ENCODE measurements around the gene ZNF44. TPM values are rescaled to one million over a fixed set of nuclear protein-coding genes. Genes with fewer than 3 reads are reported as not detected.

Gene ZNF44
- total and polyA plus RNA-seq, 9 of the 15 experiments (the other 6 are each of a cell fraction or from before 2014, with no cell fraction given), result 2.6 to 8.3 (median 4.4) TPM

DNA sequence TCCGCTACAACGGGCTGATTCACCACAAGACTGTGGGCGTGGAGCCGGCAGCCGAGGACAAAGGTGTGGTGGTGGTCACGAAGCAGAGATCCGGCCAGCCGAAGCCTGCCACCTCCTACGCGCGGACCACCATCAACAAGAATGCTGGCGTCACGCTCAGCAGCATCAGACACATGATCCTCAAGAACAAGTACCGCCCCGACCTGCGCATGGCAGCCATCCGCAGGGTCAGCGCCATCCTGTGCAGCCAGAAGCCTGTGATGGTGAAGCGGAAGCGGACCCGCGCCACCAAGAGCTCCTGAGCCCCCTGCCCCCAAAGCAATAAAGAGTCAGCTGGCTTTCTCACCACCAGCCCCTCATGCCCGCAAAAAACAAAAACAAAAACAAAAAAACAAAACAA is 34.4 kb downstream of the ZNF44 start:
- Histone ChIP-seq H4K20me1 (replicated peaks; ENCODE audit: control insufficient read depth, insufficient read depth, low read length) (no peaks in the 10 kb centered on the region), H3K36me3 (ENCODE audit: control insufficient read depth, insufficient read depth, low read length) (no peaks in the 10 kb centered on the region), H3K79me2 (ENCODE audit: control insufficient read depth, insufficient read depth, low read length) (no peaks in the 10 kb centered on the region), H3K9me3 (replicated peaks; ENCODE audit: control insufficient read depth, insufficient read depth, low read depth, low read length) (no peaks in the 10 kb centered on the region), H3K27me3 (ENCODE audit: control insufficient read depth in 2 of 2, insufficient read depth in 2 of 2, low read length in 2 of 2) (peaks cover 0 to 31% of the 10 kb centered on the region in 2 experiments; a peak in 3 of 5 replicates), H3K9me1 (ENCODE audit: control insufficient read depth, insufficient read depth, low read length) (no peaks in the 10 kb centered on the region), H3K4me2 (ENCODE audit: insufficient read depth, low read length) (no peak overlapping the region), H2AFZ (ENCODE audit: low read depth, low read length) (no peak overlapping the region), H3K9ac (ENCODE audit: insufficient read depth in 1 of 2, low read depth in 2 of 2, low read length in 2 of 2) (no peak overlapping the region), H3K27ac (ENCODE audit: extremely low read depth, low read depth, low read length) (no peak overlapping the region), H3K4me1 (replicated peaks in 1 of 2; ENCODE audit: control insufficient read depth in 2 of 2, insufficient read depth in 2 of 2, low read length in 2 of 2) (peaks cover 0 to 5% of the 10 kb centered on the region in 2 experiments; a peak in 2 of 5 replicates), H3K4me3 (no peak overlapping the region)
- TF ChIP-seq C11orf30 (IDR thresholded peaks at IDR 0.05; ENCODE audit: low read depth) (no peak), EGR1 (conservative IDR thresholded peaks at IDR 0.05) (0 out of 2 replicates have a peak, but pooled peaks have one; percentile 7)
- DNase-seq (ENCODE audit: extremely low read depth in 1 of 4, low spot score in 3 of 4) (no peak), ATAC-seq (no peak), FAIRE-seq (no peak)
- in situ Hi-C loops (cut with MboI) (no loop called here), intact Hi-C loops (cut with micrococcal nuclease) (no loop called here)
- 10% methylated on average over 23 of the region's 23 CpGs for WGBS (ENCODE audit: insufficient coverage, low coverage, missing lambda C conversion rate)
- ChIA-PET POLR2A (interaction anchor here (1.0 kb wide), 1 partner anchor 351 kb away, joined by 4 read pairs; the partner anchor contains the start of genes ZNF490 and ZNF791), CTCF (ENCODE audit: low intra/inter-chr PET ratio) (no interaction called here)
- BruUV-seq (replicated peaks), result no TSS peak

DNA sequence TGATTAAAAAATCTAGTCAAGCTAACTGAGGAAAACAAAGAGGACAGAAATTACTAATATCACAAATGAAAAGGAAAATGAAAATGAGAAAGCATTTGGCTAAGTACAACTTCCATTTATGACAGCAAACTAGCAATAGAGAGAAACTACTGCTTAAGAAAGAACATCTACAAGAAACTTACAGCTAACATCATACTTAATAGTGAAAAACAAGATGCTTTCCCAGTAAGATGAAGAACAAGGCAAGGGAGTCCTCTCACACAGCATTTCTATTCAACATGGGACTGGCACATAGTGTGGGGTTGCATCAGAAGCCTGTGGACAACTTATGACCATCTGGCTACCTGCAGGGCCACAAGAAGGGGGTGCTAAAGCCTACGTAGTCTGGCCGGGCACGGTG is 39.3 kb downstream of the ZNF44 start:
- intact Hi-C loops (cut with micrococcal nuclease), result no loop called here
- POLR2A ChIA-PET, result no interaction called here

More for the DNA sequence above, 39.3 kb downstream of the ZNF44 start:
- Histone ChIP-seq H3K4me2 (ENCODE audit: insufficient read depth, low read length) (no peak overlapping the region), H2AFZ (ENCODE audit: low read depth, low read length) (no peak overlapping the region), H3K4me3 (no peak overlapping the region), H3K9me1 (ENCODE audit: control insufficient read depth, insufficient read depth, low read length) (no peaks in the 10 kb centered on the region), H3K27ac (ENCODE audit: extremely low read depth, low read depth, low read length) (no peak overlapping the region), H3K27me3 (ENCODE audit: control insufficient read depth in 2 of 2, insufficient read depth in 2 of 2, low read length in 2 of 2) (peaks cover 0 to 22% of the 10 kb centered on the region in 2 experiments; a peak in 2 of 5 replicates), H3K9ac (ENCODE audit: insufficient read depth in 1 of 2, low read depth in 2 of 2, low read length in 2 of 2) (no peak overlapping the region), H3K79me2 (ENCODE audit: control insufficient read depth, insufficient read depth, low read length) (no peaks in the 10 kb centered on the region), H3K36me3 (ENCODE audit: control insufficient read depth, insufficient read depth, low read length) (no peaks in the 10 kb centered on the region), H3K4me1 (replicated peaks in 1 of 2; ENCODE audit: control insufficient read depth in 2 of 2, insufficient read depth in 2 of 2, low read length in 2 of 2) (peaks cover 0 to 5% of the 10 kb centered on the region in 2 experiments; a peak in 2 of 5 replicates), H3K9me3 (replicated peaks; ENCODE audit: control insufficient read depth, insufficient read depth, low read depth, low read length) (no peaks in the 10 kb centered on the region), H4K20me1 (replicated peaks; ENCODE audit: control insufficient read depth, insufficient read depth, low read length) (no peaks in the 10 kb centered on the region)
- ATAC-seq, result no peak
- WGBS (ENCODE audit: insufficient coverage, low coverage, missing lambda C conversion rate), result 0% methylated on average over 3 of the region's 3 CpGs
- in situ Hi-C loops (cut with MboI), result no loop called here
- TF ChIP-seq HNRNPUL1 (IDR thresholded peaks at IDR 0.05; ENCODE audit: low read length) (no peak), HDAC8 (tag; IDR thresholded peaks at IDR 0.05) (no peak), TAF7 (tag; IDR thresholded peaks at IDR 0.05) (no peak), RBM34 (IDR thresholded peaks at IDR 0.05; ENCODE audit: borderline replicate concordance, insufficient read depth, low read length) (no peak), ADNP (tag; IDR thresholded peaks at IDR 0.05) (no peak), CHD2 (IDR thresholded peaks at IDR 0.05; ENCODE audit: low read depth, low read length) (no peak)
- TF ChIP-seq, protein P1, sequence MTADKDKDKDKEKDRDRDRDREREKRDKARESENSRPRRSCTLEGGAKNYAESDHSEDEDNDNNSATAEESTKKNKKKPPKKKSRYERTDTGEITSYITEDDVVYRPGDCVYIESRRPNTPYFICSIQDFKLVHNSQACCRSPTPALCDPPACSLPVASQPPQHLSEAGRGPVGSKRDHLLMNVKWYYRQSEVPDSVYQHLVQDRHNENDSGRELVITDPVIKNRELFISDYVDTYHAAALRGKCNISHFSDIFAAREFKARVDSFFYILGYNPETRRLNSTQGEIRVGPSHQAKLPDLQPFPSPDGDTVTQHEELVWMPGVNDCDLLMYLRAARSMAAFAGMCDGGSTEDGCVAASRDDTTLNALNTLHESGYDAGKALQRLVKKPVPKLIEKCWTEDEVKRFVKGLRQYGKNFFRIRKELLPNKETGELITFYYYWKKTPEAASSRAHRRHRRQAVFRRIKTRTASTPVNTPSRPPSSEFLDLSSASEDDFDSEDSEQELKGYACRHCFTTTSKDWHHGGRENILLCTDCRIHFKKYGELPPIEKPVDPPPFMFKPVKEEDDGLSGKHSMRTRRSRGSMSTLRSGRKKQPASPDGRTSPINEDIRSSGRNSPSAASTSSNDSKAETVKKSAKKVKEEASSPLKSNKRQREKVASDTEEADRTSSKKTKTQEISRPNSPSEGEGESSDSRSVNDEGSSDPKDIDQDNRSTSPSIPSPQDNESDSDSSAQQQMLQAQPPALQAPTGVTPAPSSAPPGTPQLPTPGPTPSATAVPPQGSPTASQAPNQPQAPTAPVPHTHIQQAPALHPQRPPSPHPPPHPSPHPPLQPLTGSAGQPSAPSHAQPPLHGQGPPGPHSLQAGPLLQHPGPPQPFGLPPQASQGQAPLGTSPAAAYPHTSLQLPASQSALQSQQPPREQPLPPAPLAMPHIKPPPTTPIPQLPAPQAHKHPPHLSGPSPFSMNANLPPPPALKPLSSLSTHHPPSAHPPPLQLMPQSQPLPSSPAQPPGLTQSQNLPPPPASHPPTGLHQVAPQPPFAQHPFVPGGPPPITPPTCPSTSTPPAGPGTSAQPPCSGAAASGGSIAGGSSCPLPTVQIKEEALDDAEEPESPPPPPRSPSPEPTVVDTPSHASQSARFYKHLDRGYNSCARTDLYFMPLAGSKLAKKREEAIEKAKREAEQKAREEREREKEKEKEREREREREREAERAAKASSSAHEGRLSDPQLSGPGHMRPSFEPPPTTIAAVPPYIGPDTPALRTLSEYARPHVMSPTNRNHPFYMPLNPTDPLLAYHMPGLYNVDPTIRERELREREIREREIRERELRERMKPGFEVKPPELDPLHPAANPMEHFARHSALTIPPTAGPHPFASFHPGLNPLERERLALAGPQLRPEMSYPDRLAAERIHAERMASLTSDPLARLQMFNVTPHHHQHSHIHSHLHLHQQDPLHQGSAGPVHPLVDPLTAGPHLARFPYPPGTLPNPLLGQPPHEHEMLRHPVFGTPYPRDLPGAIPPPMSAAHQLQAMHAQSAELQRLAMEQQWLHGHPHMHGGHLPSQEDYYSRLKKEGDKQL (CRISPR knock-in tag; IDR thresholded peaks at IDR 0.05; ENCODE audit: borderline replicate concordance), result no peak
- BruUV-seq (replicated peaks), result no TSS peak
- no peak for FAIRE-seq
- DNase-seq (ENCODE audit: extremely low read depth in 1 of 4, low spot score in 3 of 4), result no peak
- CTCF ChIA-PET (ENCODE audit: low intra/inter-chr PET ratio), result no interaction called here

Data from K562 (cell line).